HepG2 (cell line): Measurements from ENCODE around the gene TMEM184B. TPM values are rescaled to one million over a fixed set of nuclear protein-coding genes. Genes with fewer than 3 reads are reported as not detected.

Source experiments
- ATAC-seq: fragments of 200-7000 bp; cut with Tn5 transposase; 3 replicates; pipeline ENCODE4 v1.9.1; 2020; ENCODE audit warnings: mild to moderate bottlenecking, moderate library complexity
- BruUV-seq: library from RNA; stranded (reverse); fragments of 400-500 nt; replicated peaks from 2 replicates; lab custom pipeline; 2021; lab: Mats Ljungman, UMichigan
- CTCF ChIA-PET: fragments of 300-600 bp; formaldehyde crosslinking; extraction: SDS; loops from one replicate; lab custom pipeline; 2021; ENCODE audit warnings: low total read pairs, inconsistent platforms, low intra/inter-chr PET ratio; lab: Yijun Ruan, JAX
- POLR2A ChIA-PET: fragments of 350-600 bp; sonication (Branson Sonifier 250); formaldehyde crosslinking; loops from one replicate; lab custom pipeline; 2020; ENCODE audit warnings: antibody characterized with exemption, inconsistent platforms; lab: Yijun Ruan, JAX
- DNase-seq: peaks from one replicate; pipeline ENCODE4 v3.0.0-alpha.2; 2015; ENCODE audit warnings: low spot score
- FAIRE-seq: peaks from 3 replicates; lab custom pipeline; 2011; peaks lifted over from hg19 to GRCh38; lab: Jason Lieb, UNC
- H2AFZ ChIP-seq: one replicate; pipeline ENCODE4 v1.6.1; 2011; ENCODE audit warnings: low read length, inconsistent platforms
- H3K27ac ChIP-seq: fragments of 300-600 bp; 3 replicates; pipeline ENCODE4 v1.8.0; 2011; ENCODE audit warnings: mixed run types, mild to moderate bottlenecking, mixed read lengths, low read length, inconsistent platforms; ENCODE audit not compliant: insufficient read depth; ENCODE audit errors: extremely low read length
- H3K27me3 ChIP-seq, 2 experiments: fragments of 200-600 bp in 1 of 2; 2 replicates in 1 of 2; 3 replicates in 1 of 2; pipeline versions ENCODE4 v1.6.0 to v1.8.0; 2011; ENCODE audit warnings: low read length in 2 of 2, mild to moderate bottlenecking in 2 of 2, moderate library complexity in 2 of 2, inconsistent platforms in 1 of 2; ENCODE audit not compliant: insufficient read depth in 2 of 2, control insufficient read depth in 1 of 2
- H3K36me3 ChIP-seq, 2 experiments: fragments of 200-600 bp in 1 of 2; replicated peaks in 1 of 2; 2 replicates in 1 of 2; 3 replicates in 1 of 2; pipeline versions ENCODE4 v1.5.1 to v1.8.0; 2011; ENCODE audit warnings: low read length in 2 of 2, inconsistent platforms in 1 of 2; ENCODE audit not compliant: insufficient read depth in 2 of 2, control insufficient read depth in 1 of 2
- H3K4me1 ChIP-seq: 2 replicates; pipeline ENCODE4 v1.5.1; 2012; ENCODE audit warnings: low read length, inconsistent platforms; ENCODE audit not compliant: insufficient read depth
- H3K4me2 ChIP-seq: 2 replicates; pipeline ENCODE4 v1.6.0; 2011; ENCODE audit warnings: low read depth, low read length, inconsistent platforms
- H3K4me3 ChIP-seq, 3 experiments: fragments of 200-600 bp in 1 of 3; sonication (generic), shearing (Covaris generic) in 1 of 3; replicated peaks in 1 of 3; 2 replicates each; pipeline ENCODE4 v1.5.1; 2011 to 2016; ENCODE audit warnings: low read length in 3 of 3, inconsistent platforms in 2 of 3, low read depth in 2 of 3, mild to moderate bottlenecking in 2 of 3, control low read depth in 1 of 3, mixed read lengths in 1 of 3; ENCODE audit not compliant: insufficient read depth in 1 of 3
- H3K79me2 ChIP-seq: one replicate; pipeline ENCODE4 v1.6.1; 2011; ENCODE audit warnings: low read length, inconsistent platforms; ENCODE audit not compliant: insufficient read depth
- H3K9ac ChIP-seq: 2 replicates; pipeline ENCODE4 v1.6.0; 2011; ENCODE audit warnings: mild to moderate bottlenecking, low read depth, low read length, inconsistent platforms; ENCODE audit not compliant: insufficient read depth
- H3K9me3 ChIP-seq: 2 replicates; pipeline ENCODE4 v1.5.1; 2012; ENCODE audit warnings: mild to moderate bottlenecking, low read length
- H4K20me1 ChIP-seq: 2 replicates; pipeline ENCODE4 v1.6.0; 2011; ENCODE audit warnings: inconsistent platforms, mild to moderate bottlenecking, low read length, moderate library complexity; ENCODE audit not compliant: insufficient read depth
- HIVEP1 ChIP-seq: sonication (generic); formaldehyde crosslinking; IDR thresholded peaks from 2 replicates; pipeline ENCODE4 v1.4.0; 2020; ENCODE audit warnings: mild to moderate bottlenecking, missing genetic modification reagents
- ISL2 ChIP-seq: sonication (generic); formaldehyde crosslinking; IDR thresholded peaks from 2 replicates; pipeline ENCODE4 v1.5.0; 2020; ENCODE audit warnings: missing genetic modification reagents
- KAT8 ChIP-seq: IDR thresholded peaks from 2 replicates; pipeline ENCODE4 v1.6.1; 2016; ENCODE audit warnings: missing genetic modification reagents, missing compliant biosample characterization
- KMT2B ChIP-seq: IDR thresholded peaks from 2 replicates; pipeline ENCODE4 v1.6.1; 2016; ENCODE audit warnings: missing genetic modification reagents, missing compliant biosample characterization
- RAD51 ChIP-seq: fragments of 450-650 bp; IDR thresholded peaks from 2 replicates; pipeline ENCODE4 v1.6.1; 2016; ENCODE audit warnings: borderline replicate concordance
- SNRNP70 ChIP-seq: fragments of 200-400 bp; formaldehyde crosslinking; IDR thresholded peaks from 2 replicates; pipeline ENCODE4 v1.6.1; 2017; ENCODE audit warnings: mild to moderate bottlenecking, low read depth, low read length, moderate library complexity
- ZNF781 ChIP-seq: sonication (generic); formaldehyde crosslinking; IDR thresholded peaks from 2 replicates; pipeline ENCODE4 v1.5.1; 2020; ENCODE audit warnings: borderline replicate concordance, mild to moderate bottlenecking, missing genetic modification reagents; ENCODE audit errors: not compliant biosample characterization
- WGBS: methylation state at CpG from one replicate; pipeline ENCODE4 v1.1.6; 2017; ENCODE audit warnings: low lambda C conversion rate; 5-methylcytosine and 5-hydroxymethylcytosine counted together
- in situ Hi-C: cut with HindIII; loops from 2 replicates; pipeline ENCODE4 v1.10.0; 2017; ENCODE audit warnings: low pct_unique_long_range_greater_than_20kb; ENCODE audit not compliant: extremely low pct_ligation_motif_present
- intact Hi-C: fragments of 100-400 bp; cut with micrococcal nuclease; formaldehyde crosslinking; loops from one replicate; pipeline ENCODE4 v1.10.0; 2022; ENCODE audit not compliant: unreplicated experiment
- polyA plus RNA-seq, 8 experiments: library from polyadenylated mRNA; depleted of rRNA in 3 of 8; stranded (reverse) in 7 of 8; unstranded in 1 of 8; fragments of >200 nt; fragmentation: Illumina TruSeq in 4 of 8; extraction: Trizol in 4 of 8; gene quantifications; 2 replicates each; pipeline versions ENCODE4 v1.2.1 to v1.2.3, GENCODE V29; 2011 to 2016; ENCODE audit warnings: low read depth in 4 of 8, missing spikeins in 1 of 8, mixed read lengths in 1 of 8; ENCODE audit not compliant: insufficient read depth in 1 of 8
- total RNA-seq, 5 experiments: library from RNA; depleted of rRNA; stranded (reverse); fragments of >200 nt; fragmentation: Illumina TruSeq; extraction: Trizol; gene quantifications; 2 replicates each; pipeline ENCODE4 v1.2.3, GENCODE V29; 2016; ENCODE audit warnings: low read depth in 1 of 5
- TF ChIP-seq, protein P1 (sequence below): sonication (generic); formaldehyde crosslinking; IDR thresholded peaks from 2 replicates; pipeline ENCODE4 v1.4.0; 2020; ENCODE audit warnings: mild to moderate bottlenecking, missing genetic modification reagents

The TMEM184B gene
- total and polyA plus RNA-seq, 2 of the 13 experiments (the other 11 are each of a cell fraction or from before 2014, with no cell fraction given): 15.9 to 16.0 TPM

DNA sequence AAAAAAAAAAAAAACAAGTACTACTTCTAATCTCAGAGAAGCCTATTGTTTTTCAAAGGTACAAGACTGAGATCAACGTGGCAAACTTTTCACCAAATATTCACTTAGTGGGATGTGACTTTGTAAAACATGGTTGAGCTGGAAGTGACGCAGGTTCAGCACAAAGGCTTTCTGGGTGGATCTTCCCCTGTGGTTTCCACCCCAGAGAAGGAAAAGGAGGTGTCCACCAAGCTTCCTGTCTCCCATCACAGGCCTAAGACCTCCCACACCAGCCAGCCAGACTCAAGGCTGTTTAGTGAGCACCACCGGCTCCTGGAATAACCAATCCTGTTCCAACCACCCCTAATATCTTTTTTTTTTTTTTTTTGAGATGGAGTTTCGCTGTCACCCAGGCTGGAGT is 5.7 kb downstream of the TMEM184B start:
- Histone ChIP-seq H3K9me3 (no peaks in the 10 kb centered on the region), H3K4me2 (no peak overlapping the region), H3K4me3 (no peak overlapping the region), H4K20me1 (peaks cover 14% of the 10 kb centered on the region; the same call in 1 of the 2 replicates), H3K36me3 (peaks cover 3 to 4% of the 10 kb centered on the region in 2 experiments; a peak in 1 of 5 replicates), H3K9ac (no peak overlapping the region), H3K4me1 (peaks cover 54% of the 10 kb centered on the region), H3K27ac (no peak overlapping the region), H3K79me2 (peaks cover 57% of the 10 kb centered on the region), H3K27me3 (no peaks in the 10 kb centered on the region; a peak in 1 of 5 replicates), H2AFZ (no peak overlapping the region)
- in situ Hi-C loops (no loop called here), intact Hi-C loops (loop anchor here (10.0 kb wide), 1 partner anchor 212 kb away; the partner anchor contains the start of gene PICK1)
- ChIA-PET POLR2A (interaction anchor here (1.1 kb wide), 1 partner anchor 45 kb away, joined by 3 read pairs; no protein-coding TSS in a partner anchor), CTCF (no interaction called here)
- WGBS: 85% methylated on average over 4 of the region's 4 CpGs
- no peak for FAIRE-seq
- TF ChIP-seq, protein P1, sequence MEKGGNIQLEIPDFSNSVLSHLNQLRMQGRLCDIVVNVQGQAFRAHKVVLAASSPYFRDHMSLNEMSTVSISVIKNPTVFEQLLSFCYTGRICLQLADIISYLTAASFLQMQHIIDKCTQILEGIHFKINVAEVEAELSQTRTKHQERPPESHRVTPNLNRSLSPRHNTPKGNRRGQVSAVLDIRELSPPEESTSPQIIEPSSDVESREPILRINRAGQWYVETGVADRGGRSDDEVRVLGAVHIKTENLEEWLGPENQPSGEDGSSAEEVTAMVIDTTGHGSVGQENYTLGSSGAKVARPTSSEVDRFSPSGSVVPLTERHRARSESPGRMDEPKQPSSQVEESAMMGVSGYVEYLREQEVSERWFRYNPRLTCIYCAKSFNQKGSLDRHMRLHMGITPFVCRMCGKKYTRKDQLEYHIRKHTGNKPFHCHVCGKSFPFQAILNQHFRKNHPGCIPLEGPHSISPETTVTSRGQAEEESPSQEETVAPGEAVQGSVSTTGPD (CRISPR knock-in tag): 0 out of 2 replicates have a peak, but pooled peaks have one; percentile 27
- TF ChIP-seq KAT8 (CRISPR knock-in tag) (no peak), KMT2B (CRISPR knock-in tag) (no peak)
- no TSS peak for BruUV-seq
- DNase-seq: no peak
- ATAC-seq: no peak

DNA sequence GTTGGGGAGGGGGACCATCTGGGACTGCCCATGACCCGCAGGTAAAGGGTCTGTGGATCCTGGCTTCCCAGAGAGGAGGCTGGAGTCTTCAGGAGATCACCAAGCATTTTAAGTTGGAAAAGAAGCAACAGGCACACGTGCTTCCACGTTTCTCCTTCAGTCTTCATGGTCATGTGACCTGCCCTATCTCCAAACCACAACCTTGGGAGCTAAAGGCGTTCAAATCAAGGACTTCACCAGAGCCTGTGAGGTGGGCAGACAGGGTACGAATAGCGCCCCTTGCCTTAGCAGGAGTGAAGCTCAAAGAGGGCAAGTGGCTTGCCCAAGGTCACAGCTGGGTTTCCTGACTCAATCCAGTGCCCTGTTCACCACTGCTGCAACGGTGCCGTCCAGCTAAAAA is 6.7 kb downstream of the TMEM184B start:
- no peak for DNase-seq
- Histone ChIP-seq H2AFZ (no peak overlapping the region), H3K4me1 (peaks cover 54% of the 10 kb centered on the region), H3K9ac (no peak overlapping the region), H3K4me2 (no peak overlapping the region), H3K27me3 (no peaks in the 10 kb centered on the region), H3K79me2 (peaks cover 49% of the 10 kb centered on the region), H3K27ac (no peak overlapping the region), H3K36me3 (peaks cover 3 to 4% of the 10 kb centered on the region in 2 experiments; a peak in 1 of 5 replicates), H3K9me3 (no peaks in the 10 kb centered on the region), H4K20me1 (peaks cover 6% of the 10 kb centered on the region; the same call in 1 of the 2 replicates), H3K4me3 (no peak overlapping the region)
- BruUV-seq: no TSS peak
- TF ChIP-seq RAD51 (peak; percentile 21; the same call in 1 of the 2 replicates), ZNF781 (CRISPR knock-in tag) (no peak), ISL2 (CRISPR knock-in tag) (no peak), SNRNP70 (no peak), HIVEP1 (CRISPR knock-in tag) (no peak)
- ATAC-seq: no peak
- intact Hi-C loops: loop anchor here (10.0 kb wide), 1 partner anchor 211 kb away; the partner anchor contains the start of gene PICK1
- no peak for FAIRE-seq
- POLR2A ChIA-PET: interaction anchor here (0.8 to 1.1 kb wide), 2 partner anchors 46 to 209 kb away, joined by 3 read pairs; partner anchors contain the start of gene PICK1
- 77% methylated on average over 8 of the region's 8 CpGs for WGBS
- CTCF ChIA-PET: no interaction called here
- in situ Hi-C loops: no loop called here
